ENCODE results near the gene ZBTB11. TPM values are rescaled to one million over a fixed set of nuclear protein-coding genes. Genes with fewer than 3 reads are reported as not detected.

ZBTB11 gene
- total and polyA plus RNA-seq, 2 of the 13 experiments (the other 11 are each of a cell fraction or from before 2014, with no cell fraction given), result 5.9 to 18.1 TPM

- no peak for TF ChIP-seq HNF4G (IDR thresholded peaks at IDR 0.05; ENCODE audit: borderline replicate concordance, low read depth, low read length)
- TF ChIP-seq HNF4G (CRISPR knock-in tag; IDR thresholded peaks at IDR 0.05; ENCODE audit: borderline replicate concordance, low read depth), result no peak
- no peak for TF ChIP-seq TBL1XR1 (IDR thresholded peaks at IDR 0.05; ENCODE audit: borderline replicate concordance, low read length, partially characterized antibody)
- TF ChIP-seq POLR2A (IDR thresholded peaks at IDR 0.05; ENCODE audit: insufficient read depth in 1 of 2, low read depth in 2 of 2, low read length in 2 of 2), result peak; percentile 24 to 41; a peak in 1 of 4 replicates
- TF ChIP-seq IKZF1 (IDR thresholded peaks at IDR 0.05), result no peak
- TF ChIP-seq ETS1 (CRISPR knock-in tag; IDR thresholded peaks at IDR 0.05), result no peak
- TF ChIP-seq ZNF749 (CRISPR knock-in tag; IDR thresholded peaks at IDR 0.05; ENCODE audit: borderline replicate concordance), result 0 out of 2 replicates have a peak, but pooled peaks have one; percentile 44
- TF ChIP-seq DRAP1 (CRISPR knock-in tag; IDR thresholded peaks at IDR 0.05), result peak; percentile 15; the same call in 1 of the 2 replicates
- TF ChIP-seq ZNF280D (CRISPR knock-in tag; IDR thresholded peaks at IDR 0.05), result 0 out of 2 replicates have a peak, but pooled peaks have one; percentile 43
- TF ChIP-seq ZNF207 (IDR thresholded peaks at IDR 0.05; ENCODE audit: borderline replicate concordance), result no peak
- TF ChIP-seq HOXA3 (CRISPR knock-in tag; IDR thresholded peaks at IDR 0.05), result peak; percentile 64
- TF ChIP-seq ZFP62 (CRISPR knock-in tag; IDR thresholded peaks at IDR 0.05), result no peak
- no peak for TF ChIP-seq DPF2 (CRISPR knock-in tag; IDR thresholded peaks at IDR 0.05; ENCODE audit: borderline replicate concordance, low read depth)
- TF ChIP-seq BCLAF1 (IDR thresholded peaks at IDR 0.05), result no peak
- TF ChIP-seq AGO1 (IDR thresholded peaks at IDR 0.05; ENCODE audit: low read depth, low read length, poor library complexity, severe bottlenecking), result no peak
- TF ChIP-seq DDIT3 (CRISPR knock-in tag; IDR thresholded peaks at IDR 0.05), result no peak
- peak; percentile 62; the same call in 1 of the 2 replicates for TF ChIP-seq ZNF607 (CRISPR knock-in tag; IDR thresholded peaks at IDR 0.05; ENCODE audit: borderline replicate concordance)
- no peak for TF ChIP-seq GFI1 (CRISPR knock-in tag; IDR thresholded peaks at IDR 0.05; ENCODE audit: borderline replicate concordance)
- no peak for TF ChIP-seq ZNF33A (CRISPR knock-in tag; IDR thresholded peaks at IDR 0.05; ENCODE audit: borderline replicate concordance)
- no peak for TF ChIP-seq ZNF121 (CRISPR knock-in tag; IDR thresholded peaks at IDR 0.05)
- no peak for TF ChIP-seq SSRP1 (CRISPR knock-in tag; IDR thresholded peaks at IDR 0.05)
- no peak for TF ChIP-seq SALL2 (CRISPR knock-in tag; IDR thresholded peaks at IDR 0.05)
Measured at GRCh38 chr3:101724329-101725193, 47.6 kb upstream of the ZBTB11 start, which contains the start of gene CEP97 (continued).

Data from HepG2 (cell line).